ENCODE results near the gene R3HCC1L. TPM values are rescaled to one million over a fixed set of nuclear protein-coding genes. Genes with fewer than 3 reads are reported as not detected.

R3HCC1L gene
- total RNA-seq, 1 experiment from 2014 or later = 16.2 TPM

DNA sequence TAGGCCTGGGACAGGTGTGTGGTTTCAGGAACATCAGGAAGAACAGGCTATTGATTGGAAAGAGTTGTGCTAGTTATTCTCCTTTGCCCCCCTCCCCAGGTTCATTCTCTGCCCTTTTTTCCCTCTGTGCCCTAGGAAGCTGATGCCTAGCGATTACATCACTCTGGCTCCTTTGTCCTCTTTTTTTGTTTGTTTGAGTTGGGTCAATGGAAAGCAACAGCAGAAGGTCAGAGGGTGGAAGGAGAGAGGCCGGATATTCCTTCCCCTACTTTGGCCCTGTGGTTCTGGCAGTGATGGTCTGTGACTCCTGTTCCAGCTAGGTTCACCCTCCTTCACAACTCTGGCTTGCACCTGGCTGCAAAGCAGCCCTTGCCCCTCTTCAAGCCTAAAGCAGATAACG lies 114.7 kb downstream of the R3HCC1L start:
- no peak for DNase-seq (ENCODE audit: low spot score)
- H3K27ac ChIP-seq (ENCODE audit: low read depth, low read length, poor library complexity, severe bottlenecking) = no peak overlapping the region
- ChIA-PET POLR2A (ENCODE audit: low non-redundant PET) (interaction anchor here (0.5 kb wide), 1 partner anchor 179 kb away, joined by 3 read pairs; no protein-coding TSS in a partner anchor), CTCF (no interaction called here)
- no TSS peak for BruUV-seq (replicated peaks)
- intact Hi-C loops (cut with micrococcal nuclease; ENCODE audit: unreplicated experiment) = loop anchor here (10.0 kb wide), 1 partner anchor 176 kb away; no protein-coding TSS in a partner anchor
- H3K4me1 ChIP-seq (ENCODE audit: insufficient read depth, low read length, poor library complexity, severe bottlenecking) = no peaks in the 10 kb centered on the region
- H3K9me3 ChIP-seq (ENCODE audit: low read depth, low read length, poor library complexity, severe bottlenecking) = no peaks in the 10 kb centered on the region
- H3K36me3 ChIP-seq (ENCODE audit: insufficient read depth, low read length, poor library complexity, severe bottlenecking) = no peaks in the 10 kb centered on the region
- no peak overlapping the region for H3K4me3 ChIP-seq (ENCODE audit: low read depth, low read length, poor library complexity, severe bottlenecking)
- no peak for TF ChIP-seq EZH2 (IDR thresholded peaks at IDR 0.05; ENCODE audit: borderline replicate concordance, low read depth, low read length, poor library complexity, severe bottlenecking)
- no peaks in the 10 kb centered on the region for H3K27me3 ChIP-seq (replicated peaks; ENCODE audit: insufficient read depth, low read depth, low read length, poor library complexity)

DNA sequence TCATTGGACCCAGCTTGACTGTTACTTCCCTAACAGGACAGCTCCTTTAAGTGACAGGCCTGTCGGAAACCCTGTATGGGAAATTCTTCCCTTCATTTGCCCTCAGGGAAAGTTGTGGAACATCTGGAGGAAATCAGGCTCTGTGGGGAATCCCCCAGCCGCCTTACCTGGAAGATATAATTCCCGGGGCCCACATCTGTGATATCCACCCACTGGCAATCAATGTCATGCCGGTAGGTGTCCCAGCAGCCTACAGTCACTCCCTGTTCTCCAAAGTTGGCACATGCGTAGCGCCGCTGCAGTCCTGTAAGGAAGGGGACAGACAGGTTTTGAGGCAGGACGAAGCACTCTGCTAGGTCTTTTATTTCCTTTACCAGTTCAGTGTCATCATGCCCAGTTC lies 116.9 kb downstream of the R3HCC1L start:
- no peaks in the 10 kb centered on the region for H3K4me1 ChIP-seq (ENCODE audit: insufficient read depth, low read length, poor library complexity, severe bottlenecking)
- intact Hi-C loops (cut with micrococcal nuclease; ENCODE audit: unreplicated experiment) = no loop called here
- ChIA-PET POLR2A (ENCODE audit: low non-redundant PET) (no interaction called here), CTCF (no interaction called here)
- DNase-seq (ENCODE audit: low spot score) = no peak
- BruUV-seq (replicated peaks) = no TSS peak
- no peak overlapping the region for H3K27ac ChIP-seq (ENCODE audit: low read depth, low read length, poor library complexity, severe bottlenecking)
- TF ChIP-seq EZH2 (IDR thresholded peaks at IDR 0.05; ENCODE audit: borderline replicate concordance, low read depth, low read length, poor library complexity, severe bottlenecking) = no peak
- TF ChIP-seq, protein P1, sequence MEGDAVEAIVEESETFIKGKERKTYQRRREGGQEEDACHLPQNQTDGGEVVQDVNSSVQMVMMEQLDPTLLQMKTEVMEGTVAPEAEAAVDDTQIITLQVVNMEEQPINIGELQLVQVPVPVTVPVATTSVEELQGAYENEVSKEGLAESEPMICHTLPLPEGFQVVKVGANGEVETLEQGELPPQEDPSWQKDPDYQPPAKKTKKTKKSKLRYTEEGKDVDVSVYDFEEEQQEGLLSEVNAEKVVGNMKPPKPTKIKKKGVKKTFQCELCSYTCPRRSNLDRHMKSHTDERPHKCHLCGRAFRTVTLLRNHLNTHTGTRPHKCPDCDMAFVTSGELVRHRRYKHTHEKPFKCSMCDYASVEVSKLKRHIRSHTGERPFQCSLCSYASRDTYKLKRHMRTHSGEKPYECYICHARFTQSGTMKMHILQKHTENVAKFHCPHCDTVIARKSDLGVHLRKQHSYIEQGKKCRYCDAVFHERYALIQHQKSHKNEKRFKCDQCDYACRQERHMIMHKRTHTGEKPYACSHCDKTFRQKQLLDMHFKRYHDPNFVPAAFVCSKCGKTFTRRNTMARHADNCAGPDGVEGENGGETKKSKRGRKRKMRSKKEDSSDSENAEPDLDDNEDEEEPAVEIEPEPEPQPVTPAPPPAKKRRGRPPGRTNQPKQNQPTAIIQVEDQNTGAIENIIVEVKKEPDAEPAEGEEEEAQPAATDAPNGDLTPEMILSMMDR (conservative IDR thresholded peaks at IDR 0.05; ENCODE audit: low read depth, low read length) = no peak
- H3K9me3 ChIP-seq (ENCODE audit: low read depth, low read length, poor library complexity, severe bottlenecking) = no peaks in the 10 kb centered on the region
- H3K4me3 ChIP-seq (ENCODE audit: low read depth, low read length, poor library complexity, severe bottlenecking) = no peak overlapping the region
- no peaks in the 10 kb centered on the region for H3K27me3 ChIP-seq (replicated peaks; ENCODE audit: insufficient read depth, low read depth, low read length, poor library complexity)
- H3K36me3 ChIP-seq (ENCODE audit: insufficient read depth, low read length, poor library complexity, severe bottlenecking) = no peaks in the 10 kb centered on the region

DNA sequence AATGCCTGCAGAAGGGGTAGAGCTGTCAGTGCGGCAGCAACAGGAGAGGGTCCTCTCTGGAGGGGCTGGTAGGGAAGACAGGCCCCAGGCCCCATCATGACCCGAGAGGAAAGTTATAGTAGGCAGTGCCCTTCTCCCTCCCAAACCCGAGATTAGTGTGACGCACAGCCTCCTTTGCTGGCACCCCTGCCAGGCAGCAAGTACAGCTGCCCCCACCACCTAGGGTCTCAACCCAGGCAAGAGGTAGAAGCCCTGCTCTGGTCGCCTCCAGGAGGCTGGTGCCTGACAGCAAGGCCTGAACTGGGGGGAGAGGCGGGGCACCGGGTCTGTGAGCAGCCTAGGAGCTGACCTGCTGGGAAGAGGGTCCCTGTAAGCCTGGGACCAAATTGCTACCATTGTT lies 118.0 kb downstream of the R3HCC1L start:
- TF ChIP-seq EZH2 (IDR thresholded peaks at IDR 0.05; ENCODE audit: borderline replicate concordance, low read depth, low read length, poor library complexity, severe bottlenecking) = no peak
- TF ChIP-seq, protein P1 (conservative IDR thresholded peaks at IDR 0.05; ENCODE audit: low read depth, low read length) = no peak
- no peak for DNase-seq (ENCODE audit: low spot score)
- H3K4me3 ChIP-seq (ENCODE audit: low read depth, low read length, poor library complexity, severe bottlenecking) = no peak overlapping the region
- POLR2A ChIA-PET (ENCODE audit: low non-redundant PET) = no interaction called here
- intact Hi-C loops (cut with micrococcal nuclease; ENCODE audit: unreplicated experiment) = no loop called here
- CTCF ChIA-PET = no interaction called here
- BruUV-seq (replicated peaks) = no TSS peak
- no peak overlapping the region for H3K27ac ChIP-seq (ENCODE audit: low read depth, low read length, poor library complexity, severe bottlenecking)
- no peaks in the 10 kb centered on the region for H3K36me3 ChIP-seq (ENCODE audit: insufficient read depth, low read length, poor library complexity, severe bottlenecking)
- no peaks in the 10 kb centered on the region for H3K9me3 ChIP-seq (ENCODE audit: low read depth, low read length, poor library complexity, severe bottlenecking)
- no peaks in the 10 kb centered on the region for H3K4me1 ChIP-seq (ENCODE audit: insufficient read depth, low read length, poor library complexity, severe bottlenecking)
- no peaks in the 10 kb centered on the region for H3K27me3 ChIP-seq (replicated peaks; ENCODE audit: insufficient read depth, low read depth, low read length, poor library complexity)

DNA sequence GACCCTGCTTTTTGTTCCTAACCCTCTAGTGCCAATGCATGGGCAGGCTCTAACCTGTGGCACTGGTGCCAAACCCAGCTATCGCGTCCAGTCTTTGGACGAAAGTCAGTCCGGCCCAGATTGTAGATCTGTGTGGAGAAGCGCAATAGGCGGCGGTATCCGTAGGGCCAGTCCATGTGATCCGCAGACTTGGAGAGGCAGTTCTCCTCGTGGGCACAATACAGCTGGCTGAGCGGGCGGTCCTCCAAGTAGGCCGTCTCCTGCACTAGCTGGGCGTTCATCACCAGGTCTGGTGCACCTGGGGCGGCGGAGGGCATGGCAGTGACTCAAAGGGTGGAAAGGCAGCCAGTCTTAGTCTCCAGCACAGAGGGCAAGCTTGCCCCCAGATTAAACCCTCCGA lies 119.0 kb downstream of the R3HCC1L start:
- POLR2A ChIA-PET (ENCODE audit: low non-redundant PET) = no interaction called here
- Histone ChIP-seq H3K27me3 (replicated peaks; ENCODE audit: insufficient read depth, low read depth, low read length, poor library complexity) (no peaks in the 10 kb centered on the region), H3K4me1 (ENCODE audit: insufficient read depth, low read length, poor library complexity, severe bottlenecking) (no peaks in the 10 kb centered on the region), H3K4me3 (ENCODE audit: low read depth, low read length, poor library complexity, severe bottlenecking) (no peak overlapping the region), H3K27ac (ENCODE audit: low read depth, low read length, poor library complexity, severe bottlenecking) (no peak overlapping the region), H3K36me3 (ENCODE audit: insufficient read depth, low read length, poor library complexity, severe bottlenecking) (no peaks in the 10 kb centered on the region), H3K9me3 (ENCODE audit: low read depth, low read length, poor library complexity, severe bottlenecking) (no peaks in the 10 kb centered on the region)
- intact Hi-C loops (cut with micrococcal nuclease; ENCODE audit: unreplicated experiment) = no loop called here
- DNase-seq (ENCODE audit: low spot score) = no peak
- CTCF ChIA-PET = no interaction called here
- TF ChIP-seq, protein P1 (conservative IDR thresholded peaks at IDR 0.05; ENCODE audit: low read depth, low read length) = no peak
- no peak for TF ChIP-seq EZH2 (IDR thresholded peaks at IDR 0.05; ENCODE audit: borderline replicate concordance, low read depth, low read length, poor library complexity, severe bottlenecking)
- no TSS peak for BruUV-seq (replicated peaks)

Data from A673 (cell line).